Stimulated activated naive B cell treated with anti-CD40 and anti-IgM and Interleukin-4, amounts not matched to agents 10 μg/mL and 1 μg/mL and 100 μg/mL, for 72 hours (primary cell): ENCODE measurements around the gene PKN1.
A peak's percentile ranks its signal among the peaks of the same experiment; 100 is the strongest.
"Not testable (repeated sequence)": the region's sequence is repeated elsewhere in the genome, so short reads cannot be mapped to it uniquely, and the experiment has no call there.

Experiments
- ATAC-seq, 2 donors: fragments of 150-1000 bp; cut with Tn5 transposase; replicated peaks; 2 replicates each; pipeline ENCODE4 v1.10.0; 2021; ENCODE audit warnings: moderate library complexity in 1 of 2
- DNase-seq: peaks from one replicate; pipeline ENCODE4 v3.0.0; 2021
- H3K27ac Mint-ChIP-seq: one replicate; pipeline ENCODE4 v1.8.0; 2022; ENCODE audit warnings: mild to moderate bottlenecking, mixed read lengths
- H3K27me3 Mint-ChIP-seq, 2 donors: one replicate each; pipeline ENCODE4 v1.8.0; 2022; ENCODE audit warnings: mixed read lengths in 2 of 2
- H3K36me3 Mint-ChIP-seq, 2 donors: one replicate each; pipeline ENCODE4 v1.8.0; 2022; ENCODE audit warnings: mixed read lengths in 2 of 2, mild to moderate bottlenecking in 1 of 2
- H3K4me1 Mint-ChIP-seq, 2 donors: one replicate each; pipeline ENCODE4 v1.8.0; 2022; ENCODE audit warnings: mixed read lengths in 2 of 2, mild to moderate bottlenecking in 1 of 2
- H3K4me3 Mint-ChIP-seq, 2 donors: one replicate each; pipeline ENCODE4 v1.8.0; 2022; ENCODE audit warnings: mild to moderate bottlenecking in 2 of 2, mixed read lengths in 2 of 2, moderate library complexity in 1 of 2
- H3K9me3 Mint-ChIP-seq, 2 donors: one replicate each; pipeline ENCODE4 v1.8.0; 2022; ENCODE audit warnings: mixed read lengths in 2 of 2, mild to moderate bottlenecking in 1 of 2

The PKN1 gene

GRCh38 chr19:14450168-14450874, 17.2 kb downstream of the PKN1 start:
- Mint-ChIP-seq H3K27ac (peak overlapping the region; percentile 9), H3K36me3 (peaks cover 52 to 62% of the 10 kb centered on the region in 2 donors), H3K27me3 (no peaks in the 10 kb centered on the region), H3K4me1 (peaks cover 5 to 6% of the 10 kb centered on the region in 2 donors), H3K9me3 (peaks cover 0 to 7% of the 10 kb centered on the region in 2 donors), H3K4me3 (no peak overlapping the region)
- ATAC-seq (peak; percentile 95 to 96), DNase-seq (peak; percentile 62)

- peaks cover 5 to 6% of the 10 kb centered on the region in 2 donors for H3K4me1 Mint-ChIP-seq
- H3K9me3 Mint-ChIP-seq, result peaks cover 0 to 7% of the 10 kb centered on the region in 2 donors
- ATAC-seq (no peak), DNase-seq (no peak)
- peaks cover 51 to 67% of the 10 kb centered on the region in 2 donors for H3K36me3 Mint-ChIP-seq
- no peak overlapping the region for H3K4me3 Mint-ChIP-seq
- no peaks in the 10 kb centered on the region for H3K27me3 Mint-ChIP-seq
- no peak overlapping the region for H3K27ac Mint-ChIP-seq
These were observed 17.8 kb downstream of the PKN1 start for GRCh38 chr19:14450876-14451275.

GRCh38 chr19:14452303-14452702, 19.2 kb downstream of the PKN1 start:
- not testable (repeated sequence) for H3K4me3 Mint-ChIP-seq, H3K27me3 Mint-ChIP-seq, H3K9me3 Mint-ChIP-seq, H3K27ac Mint-ChIP-seq, DNase-seq, H3K4me1 Mint-ChIP-seq, ATAC-seq
- H3K36me3 Mint-ChIP-seq, result peaks cover 39 to 56% of the 10 kb centered on the region in 2 donors

GRCh38 chr19:14459703-14460102, 26.6 kb downstream of the PKN1 start:
- Mint-ChIP-seq H3K4me1 (no peaks in the 10 kb centered on the region), H3K9me3 (no peaks in the 10 kb centered on the region), H3K27me3 (no peaks in the 10 kb centered on the region), H3K27ac (peak overlapping the region; percentile 49), H3K36me3 (peaks cover 30 to 46% of the 10 kb centered on the region in 2 donors), H3K4me3 (no peak overlapping the region)
- no peak for DNase-seq
- peak in 1 of 2 donors; percentile 36 for ATAC-seq

GRCh38 chr19:14460935-14461334, 27.8 kb downstream of the PKN1 start:
- Mint-ChIP-seq H3K27me3 (no peaks in the 10 kb centered on the region), H3K4me3 (no peak overlapping the region), H3K36me3 (peaks cover 28 to 40% of the 10 kb centered on the region in 2 donors), H3K4me1 (no peaks in the 10 kb centered on the region), H3K9me3 (no peaks in the 10 kb centered on the region), H3K27ac (no peak overlapping the region)
- DNase-seq, result no peak
- ATAC-seq, result no peak

GRCh38 chr19:14462401-14462800, 29.3 kb downstream of the PKN1 start:
- H3K4me1 Mint-ChIP-seq, ATAC-seq: not testable (repeated sequence)
- peaks cover 38 to 49% of the 10 kb centered on the region in 2 donors for H3K36me3 Mint-ChIP-seq

GRCh38 chr19:14463747-14464146, 30.6 kb downstream of the PKN1 start:
- H3K4me1 Mint-ChIP-seq, result peaks cover 0 to 10% of the 10 kb centered on the region in 2 donors
- DNase-seq (no peak), ATAC-seq (no peak)
- peaks cover 49 to 56% of the 10 kb centered on the region in 2 donors for H3K36me3 Mint-ChIP-seq
- H3K27me3 Mint-ChIP-seq, result no peaks in the 10 kb centered on the region
- H3K4me3 Mint-ChIP-seq, result no peak overlapping the region
- H3K27ac Mint-ChIP-seq, result peak overlapping the region; percentile 37
- no peaks in the 10 kb centered on the region for H3K9me3 Mint-ChIP-seq

More at GRCh38 chr19:14462401-14462800, 29.3 kb downstream of the PKN1 start:
- H3K9me3 Mint-ChIP-seq, DNase-seq, H3K27me3 Mint-ChIP-seq, H3K4me3 Mint-ChIP-seq, H3K27ac Mint-ChIP-seq: not testable (repeated sequence)

- H3K4me3 Mint-ChIP-seq, result no peak overlapping the region
- no peaks in the 10 kb centered on the region for H3K9me3 Mint-ChIP-seq
- DNase-seq, result no peak
- peaks cover 66 to 77% of the 10 kb centered on the region in 2 donors for H3K36me3 Mint-ChIP-seq
- peaks cover under 1 to 2% of the 10 kb centered on the region in 2 donors for H3K27me3 Mint-ChIP-seq
- H3K4me1 Mint-ChIP-seq, result peaks cover 7 to 20% of the 10 kb centered on the region in 2 donors
- peak overlapping the region; percentile 47 for H3K27ac Mint-ChIP-seq
- ATAC-seq, result no peak
These were observed 34.3 kb downstream of the PKN1 start for GRCh38 chr19:14467391-14467790.

- no peak overlapping the region for H3K27ac Mint-ChIP-seq
- DNase-seq (no peak), ATAC-seq (peak in 1 of 2 donors; percentile 51)
- H3K4me3 Mint-ChIP-seq, result no peak overlapping the region
- H3K27me3 Mint-ChIP-seq, result peaks cover 5 to 7% of the 10 kb centered on the region in 2 donors
- peaks cover 61 to 77% of the 10 kb centered on the region in 2 donors for H3K36me3 Mint-ChIP-seq
- H3K4me1 Mint-ChIP-seq, result peaks cover 7 to 24% of the 10 kb centered on the region in 2 donors
- no peaks in the 10 kb centered on the region for H3K9me3 Mint-ChIP-seq
These were observed 34.7 kb downstream of the PKN1 start for GRCh38 chr19:14467816-14468215.

GRCh38 chr19:14470031-14470876, 37.1 kb downstream of the PKN1 start:
- Mint-ChIP-seq H3K36me3 (peaks cover 50 to 59% of the 10 kb centered on the region in 2 donors), H3K9me3 (no peaks in the 10 kb centered on the region), H3K4me3 (no peak overlapping the region), H3K27me3 (peaks cover 22 to 28% of the 10 kb centered on the region in 2 donors), H3K4me1 (peaks cover 19 to 44% of the 10 kb centered on the region in 2 donors), H3K27ac (no peak overlapping the region)
- ATAC-seq, result no peak
- DNase-seq, result no peak

- DNase-seq (no peak), ATAC-seq (no peak)
- H3K36me3 Mint-ChIP-seq, result peaks cover 43 to 53% of the 10 kb centered on the region in 2 donors
- H3K4me3 Mint-ChIP-seq, result peak overlapping the region in 1 of 2 donors; percentile 51
- no peaks in the 10 kb centered on the region for H3K9me3 Mint-ChIP-seq
- peaks cover 27 to 56% of the 10 kb centered on the region in 2 donors for H3K4me1 Mint-ChIP-seq
- peak overlapping the region; percentile 25 for H3K27ac Mint-ChIP-seq
- H3K27me3 Mint-ChIP-seq, result peaks cover 34 to 41% of the 10 kb centered on the region in 2 donors
These were observed 38.5 kb downstream of the PKN1 start for GRCh38 chr19:14471436-14472187.

- peak overlapping the region; percentile 59 for H3K27ac Mint-ChIP-seq
- H3K36me3 Mint-ChIP-seq, result peaks cover 37 to 50% of the 10 kb centered on the region in 2 donors
- H3K4me1 Mint-ChIP-seq, result peaks cover 28 to 54% of the 10 kb centered on the region in 2 donors
- no peaks in the 10 kb centered on the region for H3K9me3 Mint-ChIP-seq
- DNase-seq, result peak; percentile 66
- peak overlapping the region; percentile 63 to 72 for H3K4me3 Mint-ChIP-seq
- peaks cover 39 to 49% of the 10 kb centered on the region in 2 donors for H3K27me3 Mint-ChIP-seq
- peak; percentile 69 to 72 for ATAC-seq
These were observed 39.3 kb downstream of the PKN1 start for GRCh38 chr19:14472202-14472938.
